ENCODE results near the gene MYO1B. TPM values are rescaled to one million over a fixed set of nuclear protein-coding genes. Genes with fewer than 3 reads are reported as not detected.

Gene MYO1B
- total and polyA plus RNA-seq, 2 of the 4 experiments (the other 2 are of a cell fraction) = 57.2 to 116 TPM

DNA sequence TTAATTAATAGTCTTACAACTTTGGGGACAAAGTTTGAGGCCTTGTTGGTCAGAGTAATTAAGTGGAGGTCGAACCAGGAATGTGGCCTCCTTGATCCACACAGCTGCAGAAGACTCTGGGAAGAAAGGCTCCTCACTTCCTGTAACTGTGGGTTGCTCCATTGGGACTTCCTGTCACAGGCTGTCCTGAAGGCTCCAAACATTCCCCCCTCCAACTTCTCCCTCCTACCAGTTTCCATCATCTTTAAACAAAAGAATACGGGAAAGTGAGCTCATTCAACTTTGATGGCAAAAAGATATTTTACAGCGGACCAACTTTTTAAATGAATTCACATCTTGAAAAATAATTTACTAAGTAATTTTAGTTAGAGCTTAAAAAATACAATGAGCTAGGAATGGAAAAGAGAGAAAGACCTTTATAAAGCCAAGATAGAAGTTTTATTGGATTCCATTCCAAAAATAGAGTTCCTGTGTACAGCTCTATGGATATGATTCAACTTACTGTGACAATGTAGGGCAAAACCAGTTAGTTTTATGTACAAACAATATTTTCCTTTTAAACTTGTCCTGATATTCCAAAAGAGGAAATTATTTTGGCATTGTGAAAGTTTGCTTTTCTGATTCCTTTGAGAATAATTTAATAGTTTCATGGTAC, 220.7 kb downstream of the MYO1B start:
- Histone ChIP-seq H3K14ac (replicated peaks; ENCODE audit: low read depth, low read length) (0 out of 2 replicates have a peak overlapping the region, but pooled peaks have one; percentile 17), H3K9me3 (ENCODE audit: control insufficient read depth, insufficient read depth, low read length) (no peaks in the 10 kb centered on the region), H4K5ac (ENCODE audit: low read depth, low read length) (no peak overlapping the region), H2BK15ac (ENCODE audit: low read depth, low read length) (no peak overlapping the region), H3K56ac (ENCODE audit: extremely low read depth, insufficient read depth, low read length) (no peak overlapping the region), H2BK120ac (ENCODE audit: low read depth, low read length) (no peak overlapping the region), H2BK20ac (ENCODE audit: low read depth, low read length) (no peak overlapping the region), H4K20me1 (ENCODE audit: insufficient read depth, low read length) (no peaks in the 10 kb centered on the region), H3K27me3 (ENCODE audit: control insufficient read depth, insufficient read depth, low read length) (no peaks in the 10 kb centered on the region), H2AK5ac (ENCODE audit: low read depth, low read length) (no peak overlapping the region), H3K36me3 (ENCODE audit: control insufficient read depth, insufficient read depth, low read length) (no peaks in the 10 kb centered on the region), H2AFZ (replicated peaks; ENCODE audit: low read length, poor library complexity) (peak overlapping the region; percentile 6), H2AK9ac (replicated peaks; ENCODE audit: low read depth, low read length, poor library complexity) (no peak overlapping the region), H3K23ac (ENCODE audit: low read depth, low read length) (no peak overlapping the region), H3K79me1 (ENCODE audit: low read depth in 1 of 2, low read length in 2 of 2) (no peaks in the 10 kb centered on the region), H4K8ac (ENCODE audit: low read depth in 2 of 2, low read length in 2 of 2) (peak overlapping the region in 1 of 2 experiments; percentile 26; a peak in 1 of 4 replicates), H3K4ac (ENCODE audit: low read depth, low read length) (no peak overlapping the region), H3K4me2 (ENCODE audit: low read depth, low read length) (no peak overlapping the region), H3K9ac (ENCODE audit: low read depth, low read length) (no peak overlapping the region), H2BK5ac (ENCODE audit: low read depth, low read length, poor library complexity, severe bottlenecking) (no peak overlapping the region), H3K9me1 (ENCODE audit: insufficient read depth, low read length) (no peaks in the 10 kb centered on the region; the same call in 1 of the 2 replicates), H4K91ac (ENCODE audit: insufficient read depth, low read depth, low read length) (no peak overlapping the region), H3K4me1 (ENCODE audit: control insufficient read depth, insufficient read depth, low read length) (no peaks in the 10 kb centered on the region), H3K27ac (ENCODE audit: insufficient read depth, low read length) (no peak overlapping the region), H3K18ac (ENCODE audit: low read depth, low read length) (no peak overlapping the region), H3K4me3 (ENCODE audit: insufficient read depth, low read depth, low read length) (no peak overlapping the region)
- no peak for TF ChIP-seq RCOR1 (IDR thresholded peaks at IDR 0.05; ENCODE audit: insufficient replicate concordance, low read length)
- no peak for TF ChIP-seq RAD21 (IDR thresholded peaks at IDR 0.05; ENCODE audit: low read length)
- TF ChIP-seq FOS (IDR thresholded peaks at IDR 0.05; ENCODE audit: low read depth, low read length) = no peak
- no peak for TF ChIP-seq SMC3 (IDR thresholded peaks at IDR 0.05; ENCODE audit: low read depth, low read length)
- no peak for TF ChIP-seq MAZ (IDR thresholded peaks at IDR 0.05; ENCODE audit: borderline replicate concordance, low read depth, low read length)
- TF ChIP-seq, protein P1, sequence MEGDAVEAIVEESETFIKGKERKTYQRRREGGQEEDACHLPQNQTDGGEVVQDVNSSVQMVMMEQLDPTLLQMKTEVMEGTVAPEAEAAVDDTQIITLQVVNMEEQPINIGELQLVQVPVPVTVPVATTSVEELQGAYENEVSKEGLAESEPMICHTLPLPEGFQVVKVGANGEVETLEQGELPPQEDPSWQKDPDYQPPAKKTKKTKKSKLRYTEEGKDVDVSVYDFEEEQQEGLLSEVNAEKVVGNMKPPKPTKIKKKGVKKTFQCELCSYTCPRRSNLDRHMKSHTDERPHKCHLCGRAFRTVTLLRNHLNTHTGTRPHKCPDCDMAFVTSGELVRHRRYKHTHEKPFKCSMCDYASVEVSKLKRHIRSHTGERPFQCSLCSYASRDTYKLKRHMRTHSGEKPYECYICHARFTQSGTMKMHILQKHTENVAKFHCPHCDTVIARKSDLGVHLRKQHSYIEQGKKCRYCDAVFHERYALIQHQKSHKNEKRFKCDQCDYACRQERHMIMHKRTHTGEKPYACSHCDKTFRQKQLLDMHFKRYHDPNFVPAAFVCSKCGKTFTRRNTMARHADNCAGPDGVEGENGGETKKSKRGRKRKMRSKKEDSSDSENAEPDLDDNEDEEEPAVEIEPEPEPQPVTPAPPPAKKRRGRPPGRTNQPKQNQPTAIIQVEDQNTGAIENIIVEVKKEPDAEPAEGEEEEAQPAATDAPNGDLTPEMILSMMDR (conservative IDR thresholded peaks at IDR 0.05; ENCODE audit: low read depth, low read length) = no peak
- TF ChIP-seq RFX5 (IDR thresholded peaks at IDR 0.05; ENCODE audit: low read depth, low read length) = no peak
- dilution Hi-C loops (cut with HindIII; ENCODE audit: low sequenced_read_pairs, unreplicated experiment) = no loop called here
- CTCF ChIA-PET = interaction anchor here (0.6 kb wide), 1 partner anchor 404 kb away, joined by 3 read pairs; no protein-coding TSS in a partner anchor
- POLR2A ChIA-PET (ENCODE audit: unreplicated experiment) = interaction anchor here (0.6 kb wide), 1 partner anchor 8 kb away, joined by 3 read pairs; no protein-coding TSS in a partner anchor
- intact Hi-C loops (cut with micrococcal nuclease) = no loop called here
- no TSS peak for BruUV-seq (replicated peaks)
- WGBS, 2 experiments (ENCODE audit: extremely low coverage in 2 of 2, insufficient read length in 1 of 2) = no CpG with 5 or more reads among the region's 3 CpGs
- ATAC-seq (ENCODE audit: low read depth) (no peak), DNase-seq (no peak)
- in situ Hi-C loops (cut with MboI; ENCODE audit: low sequenced_read_pairs) = no loop called here

Data from IMR-90 (cell line).